ENCODE data around the gene DNASE1L2. TPM values are rescaled to one million over a fixed set of nuclear protein-coding genes. Genes with fewer than 3 reads are reported as not detected.

DNASE1L2 gene
- total and polyA plus RNA-seq, 2 of the 4 experiments (the other 2 are of a cell fraction): 0.18 to 0.75 TPM

GRCh38 chr16:2256531-2257140 lies 20.4 kb downstream of the DNASE1L2 start:
- no peak for TF ChIP-seq SMC3 (IDR thresholded peaks at IDR 0.05; ENCODE audit: low read depth, low read length)
- Histone ChIP-seq H3K36me3 (ENCODE audit: control insufficient read depth, insufficient read depth, low read length) (peaks cover 52% of the 10 kb centered on the region), H3K4me3 (ENCODE audit: insufficient read depth, low read depth, low read length) (no peak overlapping the region), H2BK15ac (ENCODE audit: low read depth, low read length) (no peak overlapping the region), H4K8ac (ENCODE audit: low read depth in 2 of 2, low read length in 2 of 2) (no peak overlapping the region), H3K4ac (ENCODE audit: low read depth, low read length) (no peak overlapping the region), H3K4me2 (ENCODE audit: low read depth, low read length) (no peak overlapping the region), H2AK9ac (replicated peaks; ENCODE audit: low read depth, low read length, poor library complexity) (no peak overlapping the region), H3K56ac (ENCODE audit: extremely low read depth, insufficient read depth, low read length) (no peak overlapping the region), H3K9ac (ENCODE audit: low read depth, low read length) (no peak overlapping the region), H2BK5ac (ENCODE audit: low read depth, low read length, poor library complexity, severe bottlenecking) (no peak overlapping the region), H2AK5ac (ENCODE audit: low read depth, low read length) (no peak overlapping the region), H3K9me3 (ENCODE audit: control insufficient read depth, insufficient read depth, low read length) (no peaks in the 10 kb centered on the region), H4K20me1 (ENCODE audit: insufficient read depth, low read length) (peaks cover 29% of the 10 kb centered on the region), H2BK120ac (ENCODE audit: low read depth, low read length) (no peak overlapping the region), H3K27ac (ENCODE audit: insufficient read depth, low read length) (no peak overlapping the region), H3K14ac (replicated peaks; ENCODE audit: low read depth, low read length) (no peak overlapping the region), H2BK20ac (ENCODE audit: low read depth, low read length) (no peak overlapping the region), H3K18ac (ENCODE audit: low read depth, low read length) (no peak overlapping the region), H2AFZ (replicated peaks; ENCODE audit: low read length, poor library complexity) (no peak overlapping the region), H3K4me1 (ENCODE audit: control insufficient read depth, insufficient read depth, low read length) (peaks cover 5% of the 10 kb centered on the region), H3K23ac (ENCODE audit: low read depth, low read length) (no peak overlapping the region), H3K9me1 (ENCODE audit: insufficient read depth, low read length) (no peaks in the 10 kb centered on the region), H3K79me1 (ENCODE audit: low read depth in 1 of 2, low read length in 2 of 2) (peaks cover 19 to 39% of the 10 kb centered on the region in 2 experiments), H4K5ac (ENCODE audit: low read depth, low read length) (no peak overlapping the region), H4K91ac (ENCODE audit: insufficient read depth, low read depth, low read length) (no peak overlapping the region), H3K27me3 (ENCODE audit: control insufficient read depth, insufficient read depth, low read length) (no peaks in the 10 kb centered on the region)
- dilution Hi-C loops (cut with HindIII; ENCODE audit: low sequenced_read_pairs, unreplicated experiment) (no loop called here), intact Hi-C loops (cut with micrococcal nuclease) (no loop called here), in situ Hi-C loops (cut with MboI; ENCODE audit: low sequenced_read_pairs) (loop anchor here (10.0 kb wide), 1 partner anchor 248 kb away; no protein-coding TSS in a partner anchor)
- ATAC-seq (ENCODE audit: low read depth) (no peak), DNase-seq (no peak)
- 84% methylated on average over 9 of the region's 12 CpGs; no CpG with 5 or more reads in 1 of the 2 experiments for WGBS, 2 experiments (ENCODE audit: extremely low coverage in 2 of 2, insufficient read length in 1 of 2)
- BruUV-seq (replicated peaks): no TSS peak
- ChIA-PET POLR2A (ENCODE audit: unreplicated experiment) (no interaction called here), CTCF (no interaction called here)

All from IMR-90 (cell line).